GM12891 (cell line): Measurements from ENCODE around the gene RGL1.

ENCODE experiments used
- POLR2A ChIP-seq: IDR thresholded peaks from 2 replicates; pipeline ENCODE4 v1.6.1; 2011; ENCODE audit warnings: low read depth, low read length, control low read depth
- POLR2AphosphoS5 ChIP-seq: IDR thresholded peaks from 2 replicates; pipeline ENCODE4 v1.6.1; 2011; ENCODE audit warnings: low read depth, low read length, control low read depth
- TAF1 ChIP-seq: IDR thresholded peaks from 2 replicates; pipeline ENCODE4 v1.6.1; 2011; ENCODE audit warnings: low read depth, low read length, control low read depth

DNA sequence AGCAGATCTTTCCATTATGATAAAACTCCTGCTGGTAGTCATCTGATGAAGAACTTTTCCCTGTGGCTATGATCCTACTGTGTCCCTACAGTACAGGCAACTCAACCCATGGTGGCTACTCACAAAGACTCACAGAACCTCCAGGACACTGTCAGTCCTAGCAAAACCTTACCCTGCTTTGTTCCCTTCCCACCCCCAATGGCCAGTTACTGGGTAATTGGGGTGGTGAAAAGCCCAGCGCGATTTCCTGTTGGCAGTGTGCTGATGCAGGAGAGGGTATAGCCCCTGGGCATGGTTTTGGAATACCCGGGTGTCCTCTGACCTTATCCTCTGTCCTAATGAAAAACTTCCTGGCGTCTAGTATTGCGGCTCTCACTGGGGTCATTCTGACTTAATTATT is 533 bp upstream of the RGL1 start:
- TF ChIP-seq POLR2A, result no peak
- TF ChIP-seq POLR2AphosphoS5, result no peak
- TF ChIP-seq TAF1, result no peak
